Natural killer cell (primary cell): ENCODE results near the gene LILRA2. TPM values are rescaled to one million over a fixed set of nuclear protein-coding genes. Genes with fewer than 3 reads are reported as not detected.

Experiments used
- ATAC-seq, 3 donors: fragments of 150-1000 bp in 2 of 3; fragments of 200-7000 bp in 1 of 3; cut with Tn5 transposase; 1 replicate in 1 of 3; 2 replicates in 2 of 3; pipeline ENCODE4 v1.10.0; 2021; ENCODE audit warnings: mild to moderate bottlenecking in 2 of 3, moderate library complexity in 2 of 3
- DNase-seq, 2 donors: peaks; one replicate each; pipeline versions ENCODE4 v3.0.0 to v3.0.0-alpha.2; 2013 to 2021; ENCODE audit warnings: mixed read lengths in 1 of 2
- H3K27ac ChIP-seq: one replicate; pipeline ENCODE4 v1.5.1; 2013; ENCODE audit warnings: mild to moderate bottlenecking, low read length
- H3K27me3 ChIP-seq: one replicate; pipeline ENCODE4 v1.6.1; 2013; ENCODE audit warnings: low read length; ENCODE audit not compliant: control insufficient read depth, insufficient read depth
- H3K36me3 ChIP-seq: one replicate; pipeline ENCODE4 v1.6.1; 2013; ENCODE audit warnings: low read length; ENCODE audit not compliant: control insufficient read depth, insufficient read depth
- H3K4me1 ChIP-seq: one replicate; pipeline ENCODE4 v1.6.1; 2013; ENCODE audit warnings: low read length; ENCODE audit not compliant: control insufficient read depth, insufficient read depth
- H3K4me3 ChIP-seq: one replicate; pipeline ENCODE4 v1.5.1; 2013; ENCODE audit warnings: low read length
- H3K9me3 ChIP-seq: one replicate; pipeline ENCODE4 v1.6.1; 2013; ENCODE audit warnings: low read length; ENCODE audit not compliant: control insufficient read depth, insufficient read depth
- H3K27ac Mint-ChIP-seq, 2 donors: one replicate each; pipeline ENCODE4 v1.8.0; 2022; ENCODE audit warnings: mild to moderate bottlenecking in 2 of 2, mixed read lengths in 2 of 2, moderate library complexity in 1 of 2
- H3K27me3 Mint-ChIP-seq, 2 donors: one replicate each; pipeline ENCODE4 v1.8.0; 2022; ENCODE audit warnings: low read depth in 2 of 2, mixed read lengths in 2 of 2
- H3K36me3 Mint-ChIP-seq: one replicate; pipeline ENCODE4 v1.8.0; 2022; ENCODE audit warnings: mixed read lengths
- H3K4me1 Mint-ChIP-seq, 2 donors: one replicate each; pipeline ENCODE4 v1.8.0; 2022; ENCODE audit warnings: mixed read lengths in 2 of 2
- H3K4me3 Mint-ChIP-seq: one replicate; pipeline ENCODE4 v1.8.0; 2022; ENCODE audit warnings: mild to moderate bottlenecking, moderate library complexity, mixed read lengths
- H3K9me3 Mint-ChIP-seq, 2 donors: one replicate each; pipeline ENCODE4 v1.8.0; 2022; ENCODE audit warnings: mixed read lengths in 2 of 2
- CTCF ChIP-seq: fragments of 200-600 bp; IDR thresholded peaks from one replicate; pipeline ENCODE4 v1.8.0; 2022; ENCODE audit warnings: antibody characterized with exemption
- WGBS: methylation state at CpG from one replicate; pipeline ENCODE4 v1.1.7; 2013; ENCODE audit warnings: missing lambda C conversion rate; ENCODE audit not compliant: insufficient coverage; 5-methylcytosine and 5-hydroxymethylcytosine counted together
- intact Hi-C: fragments of 100-400 bp; cut with micrococcal nuclease; formaldehyde crosslinking; loops from one replicate; pipeline ENCODE4 v1.14.2; 2022
- total RNA-seq, 4 donors: library from RNA; stranded (reverse); fragments of 120-200 nt in 1 of 4; gene quantifications; one replicate each; pipeline versions ENCODE4 v1.2.3 to v1.2.4, GENCODE V29; 2013 to 2022

LILRA2 gene
- total RNA-seq, result 1 to 10 TPM; 1.4 to 8.4 (median 5.6) TPM
- total RNA-seq (2013), result 3.9 TPM

DNA sequence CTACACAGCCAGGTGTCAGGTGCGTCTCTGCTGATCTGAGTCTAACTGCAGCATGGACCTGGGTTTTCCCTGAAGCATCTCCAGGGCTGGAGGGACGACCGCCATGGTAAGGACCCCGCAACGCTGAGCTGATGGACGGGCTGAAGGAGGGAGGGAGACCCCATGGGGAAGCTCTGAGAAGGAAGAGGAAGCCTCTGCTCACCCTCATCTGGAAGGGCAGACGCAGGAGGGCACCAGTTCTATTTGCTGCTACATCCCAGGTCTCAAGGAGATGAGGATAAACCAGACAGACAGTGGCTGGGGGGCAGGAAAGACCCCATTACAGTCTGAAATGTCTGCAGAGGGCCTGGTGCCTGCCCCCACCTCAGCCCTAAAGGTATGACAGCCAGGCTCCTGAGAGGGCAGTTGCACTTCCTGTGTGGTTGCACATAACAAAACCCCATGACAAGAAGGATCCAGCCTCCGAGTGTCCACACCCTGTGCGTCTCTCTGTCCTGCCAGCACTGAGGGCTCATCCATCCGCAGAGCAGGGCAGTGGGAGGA lies at the start of gene LILRA2:
TSS of gene LILRA2 (plus strand) at position 461 of the 543 bp plus-strand sequence. CDS start 89 bp downstream, outside the sequence.
- intact Hi-C loops, result no loop called here
- H3K4me3 ChIP-seq, result no peak within 1 kb of the TSS

GRCh38 chr19:54525636-54526035 lies 48.0 kb upstream of the LILRA2 start:
- intact Hi-C loops, result no loop called here
- Mint-ChIP-seq H3K27ac (no peak overlapping the region), H3K36me3 (no peaks in the 10 kb centered on the region), H3K4me3 (no peak overlapping the region), H3K9me3 (no peaks in the 10 kb centered on the region), H3K27me3 (peaks cover 28 to 41% of the 10 kb centered on the region in 2 donors), H3K4me1 (peaks cover 63 to 67% of the 10 kb centered on the region in 2 donors)
- no peaks in the 10 kb centered on the region for H3K9me3 ChIP-seq
- WGBS, result 91% methylated on average over 5 of the region's 5 CpGs
- H3K27ac ChIP-seq, result no peak overlapping the region
- TF ChIP-seq CTCF, result no peak
- H3K36me3 ChIP-seq, result no peaks in the 10 kb centered on the region
- H3K4me1 ChIP-seq, result peaks cover 45% of the 10 kb centered on the region
- ATAC-seq (no peak), DNase-seq (no peak)
- no peak overlapping the region for H3K4me3 ChIP-seq
- peaks cover 11% of the 10 kb centered on the region for H3K27me3 ChIP-seq

More for the DNA sequence above, at the start of gene LILRA2:
- Histone ChIP-seq H3K36me3 (no peaks in the 10 kb centered on the region), H3K27ac (no peak within 1 kb of the TSS), H3K4me1 (peaks cover 36% of the 10 kb centered on the region), H3K27me3 (peaks cover 20% of the 10 kb centered on the region), H3K9me3 (no peaks in the 10 kb centered on the region)
- no peak for TF ChIP-seq CTCF
- no peaks in the 10 kb centered on the region for H3K36me3 Mint-ChIP-seq
- no peaks in the 10 kb centered on the region for H3K9me3 Mint-ChIP-seq
- peaks cover 14 to 28% of the 10 kb centered on the region in 2 donors for H3K4me1 Mint-ChIP-seq
- no peak within 1 kb of the TSS for H3K27ac Mint-ChIP-seq
- ATAC-seq, result peak; percentile 63 to 67 (median 64)
- no peak within 1 kb of the TSS for H3K4me3 Mint-ChIP-seq
- 9% methylated on average over 10 of the region's 10 CpGs for WGBS
- H3K27me3 Mint-ChIP-seq, result peaks cover 22 to 35% of the 10 kb centered on the region in 2 donors
- no peak for DNase-seq

DNA sequence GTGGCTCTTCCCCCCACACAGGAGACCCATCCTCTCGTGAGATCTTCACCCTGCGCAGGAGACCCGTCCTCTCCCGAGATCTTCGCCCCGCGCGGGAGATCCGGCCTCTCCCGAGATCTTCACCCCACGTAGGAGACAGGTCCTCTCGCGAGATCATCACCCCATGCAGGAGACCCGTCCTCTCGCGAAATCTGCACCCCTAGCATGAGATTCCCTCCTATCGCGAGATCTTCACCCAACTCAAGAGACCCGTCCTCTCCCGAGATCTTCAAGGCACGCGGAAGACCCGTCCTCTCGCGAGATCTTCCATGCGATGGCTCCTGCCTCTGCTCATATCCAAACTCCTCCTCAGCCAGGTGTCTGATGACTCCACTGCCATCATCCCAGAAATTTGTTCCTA lies 46.6 kb upstream of the LILRA2 start:
- no peaks in the 10 kb centered on the region for H3K36me3 Mint-ChIP-seq

More for the DNA sequence above, 46.6 kb upstream of the LILRA2 start:
- no peak overlapping the region for H3K27ac ChIP-seq
- H3K9me3 ChIP-seq, result no peaks in the 10 kb centered on the region
- H3K4me3 Mint-ChIP-seq, result no peak overlapping the region
- no peak overlapping the region for H3K27ac Mint-ChIP-seq
- H3K36me3 ChIP-seq, result no peaks in the 10 kb centered on the region
- no peak for ATAC-seq
- peaks cover 64 to 67% of the 10 kb centered on the region in 2 donors for H3K4me1 Mint-ChIP-seq
- H3K27me3 ChIP-seq, result peaks cover 6% of the 10 kb centered on the region
- peaks cover 34% of the 10 kb centered on the region for H3K4me1 ChIP-seq
- H3K4me3 ChIP-seq, result no peak overlapping the region
- no peaks in the 10 kb centered on the region for H3K9me3 Mint-ChIP-seq
- TF ChIP-seq CTCF, result no peak
- WGBS, result 87% methylated on average over 26 of the region's 26 CpGs
- intact Hi-C loops, result no loop called here
- no peak for DNase-seq
- H3K27me3 Mint-ChIP-seq, result peaks cover 17 to 30% of the 10 kb centered on the region in 2 donors
